ENCODE data around the gene KPNA2. TPM values are rescaled to one million over a fixed set of nuclear protein-coding genes. Genes with fewer than 3 reads are reported as not detected.

Gene KPNA2
- total and polyA plus RNA-seq, 2 of the 13 experiments (the other 11 are each of a cell fraction or from before 2014, with no cell fraction given) = 111 to 305 TPM

DNA sequence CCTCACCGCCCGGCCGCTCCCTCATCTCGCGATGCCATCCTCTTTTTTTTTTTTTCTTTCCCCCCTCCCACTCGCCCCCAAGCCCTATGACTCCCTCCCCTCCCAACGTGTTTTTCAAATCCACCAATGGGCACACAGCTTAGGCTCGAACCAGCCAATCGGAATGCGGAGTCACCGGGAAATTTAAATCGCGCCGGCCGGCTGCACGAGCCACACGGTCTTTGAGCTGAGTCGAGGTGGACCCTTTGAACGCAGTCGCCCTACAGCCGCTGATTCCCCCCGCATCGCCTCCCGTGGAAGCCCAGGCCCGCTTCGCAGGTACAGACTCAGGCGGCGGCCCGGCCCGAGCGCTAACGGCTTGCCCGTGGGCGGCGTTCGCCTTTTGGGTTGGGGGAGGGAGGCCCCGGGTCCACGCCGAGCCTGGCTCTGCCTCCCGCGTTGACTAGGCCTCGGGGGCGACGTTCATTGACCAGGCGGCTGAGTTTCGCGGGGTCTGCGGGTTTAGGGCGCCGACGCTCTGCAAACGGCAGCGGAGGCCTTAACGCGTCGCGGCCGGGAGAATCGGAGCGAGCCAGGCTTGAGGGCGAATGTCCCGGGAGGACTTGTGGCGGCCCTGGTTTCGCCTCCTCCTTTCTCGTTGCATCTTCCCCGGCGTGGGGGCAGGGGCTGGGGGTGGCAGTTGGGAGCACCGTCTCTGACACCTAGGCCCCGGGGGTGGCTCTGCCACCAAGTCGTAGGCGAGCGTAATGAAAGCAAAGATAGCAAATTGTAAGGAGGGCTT is at the start of gene KPNA2 (continued):
- TF ChIP-seq, protein P1, sequence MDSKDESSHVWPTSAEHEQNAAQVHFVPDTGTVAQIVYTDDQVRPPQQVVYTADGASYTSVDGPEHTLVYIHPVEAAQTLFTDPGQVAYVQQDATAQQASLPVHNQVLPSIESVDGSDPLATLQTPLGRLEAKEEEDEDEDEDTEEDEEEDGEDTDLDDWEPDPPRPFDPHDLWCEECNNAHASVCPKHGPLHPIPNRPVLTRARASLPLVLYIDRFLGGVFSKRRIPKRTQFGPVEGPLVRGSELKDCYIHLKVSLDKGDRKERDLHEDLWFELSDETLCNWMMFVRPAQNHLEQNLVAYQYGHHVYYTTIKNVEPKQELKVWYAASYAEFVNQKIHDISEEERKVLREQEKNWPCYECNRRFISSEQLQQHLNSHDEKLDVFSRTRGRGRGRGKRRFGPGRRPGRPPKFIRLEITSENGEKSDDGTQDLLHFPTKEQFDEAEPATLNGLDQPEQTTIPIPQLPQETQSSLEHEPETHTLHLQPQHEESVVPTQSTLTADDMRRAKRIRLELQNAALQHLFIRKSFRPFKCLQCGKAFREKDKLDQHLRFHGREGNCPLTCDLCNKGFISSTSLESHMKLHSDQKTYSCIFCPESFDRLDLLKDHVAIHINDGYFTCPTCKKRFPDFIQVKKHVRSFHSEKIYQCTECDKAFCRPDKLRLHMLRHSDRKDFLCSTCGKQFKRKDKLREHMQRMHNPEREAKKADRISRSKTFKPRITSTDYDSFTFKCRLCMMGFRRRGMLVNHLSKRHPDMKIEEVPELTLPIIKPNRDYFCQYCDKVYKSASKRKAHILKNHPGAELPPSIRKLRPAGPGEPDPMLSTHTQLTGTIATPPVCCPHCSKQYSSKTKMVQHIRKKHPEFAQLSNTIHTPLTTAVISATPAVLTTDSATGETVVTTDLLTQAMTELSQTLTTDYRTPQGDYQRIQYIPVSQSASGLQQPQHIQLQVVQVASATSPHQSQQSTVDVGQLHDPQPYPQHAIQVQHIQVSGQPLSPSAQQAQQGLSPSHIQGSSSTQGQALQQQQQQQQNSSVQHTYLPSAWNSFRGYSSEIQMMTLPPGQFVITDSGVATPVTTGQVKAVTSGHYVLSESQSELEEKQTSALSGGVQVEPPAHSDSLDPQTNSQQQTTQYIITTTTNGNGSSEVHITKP (CRISPR knock-in tag; IDR thresholded peaks at IDR 0.05; ENCODE audit: low read depth) = peak; percentile 59; the same call in 1 of the 2 replicates
- TF ChIP-seq ZNF296 (CRISPR knock-in tag; conservative IDR thresholded peaks at IDR 0.05) (no peak), ARNT (IDR thresholded peaks at IDR 0.05) (no peak), U2AF2 (IDR thresholded peaks at IDR 0.05; ENCODE audit: low read depth, low read length) (no peak), ZNF367 (CRISPR knock-in tag; IDR thresholded peaks at IDR 0.05; ENCODE audit: borderline replicate concordance) (peak; percentile 21; the same call in 1 of the 2 replicates), CAMTA2 (CRISPR knock-in tag; IDR thresholded peaks at IDR 0.05; ENCODE audit: borderline replicate concordance) (peak; percentile 41; the same call in 1 of the 2 replicates), HIC2 (CRISPR knock-in tag; IDR thresholded peaks at IDR 0.05; ENCODE audit: low read depth) (peak; percentile 57; the same call in 1 of the 2 replicates), NFATC3 (CRISPR knock-in tag; IDR thresholded peaks at IDR 0.05) (peak; percentile 97), ZNF34 (CRISPR knock-in tag; IDR thresholded peaks at IDR 0.05; ENCODE audit: borderline replicate concordance) (no peak), RORA (CRISPR knock-in tag; IDR thresholded peaks at IDR 0.05) (no peak), ZNF841 (CRISPR knock-in tag; IDR thresholded peaks at IDR 0.05; ENCODE audit: borderline replicate concordance) (peak; percentile 88; the same call in 1 of the 2 replicates), ZNF589 (CRISPR knock-in tag; conservative IDR thresholded peaks at IDR 0.05) (peak; percentile 91), DPF2 (CRISPR knock-in tag; IDR thresholded peaks at IDR 0.05; ENCODE audit: borderline replicate concordance, low read depth) (no peak), FOXA3 (CRISPR knock-in tag; IDR thresholded peaks at IDR 0.05) (no peak; the same call in 1 of the 2 replicates), ATF4 (CRISPR knock-in tag; IDR thresholded peaks at IDR 0.05) (peak in 1 of 2 experiments; percentile 66; a peak in 2 of 4 replicates), THAP9 (CRISPR knock-in tag; IDR thresholded peaks at IDR 0.05; ENCODE audit: borderline replicate concordance) (peak; percentile 90), ELF3 (CRISPR knock-in tag; IDR thresholded peaks at IDR 0.05) (peak; percentile 70), ZNF740 (CRISPR knock-in tag; IDR thresholded peaks at IDR 0.05) (no peak), ISX (CRISPR knock-in tag; conservative IDR thresholded peaks at IDR 0.05) (peak; percentile 92)

Data from HepG2 (cell line).